H1 (cell line): ENCODE data around the gene PNPLA8. TPM values are rescaled to one million over a fixed set of nuclear protein-coding genes. Genes with fewer than 3 reads are reported as not detected.

ENCODE experiments used
- GTF2F1 ChIP-seq: IDR thresholded peaks from 2 replicates; pipeline ENCODE4 v1.6.1; 2012; ENCODE audit warnings: low read depth, low read length, improper control_type of control experiment, borderline replicate concordance
- POLR2A ChIP-seq, 2 experiments: IDR thresholded peaks; 1 replicate in 1 of 2; 2 replicates in 1 of 2; pipeline ENCODE4 v1.6.1; 2011; ENCODE audit warnings: low read depth in 2 of 2, low read length in 2 of 2, mild to moderate bottlenecking in 2 of 2; ENCODE audit errors: control extremely low read depth in 1 of 2
- RFX5 ChIP-seq: IDR thresholded peaks from 2 replicates; pipeline ENCODE4 v1.6.1; 2011; ENCODE audit warnings: low read depth, low read length, improper control_type of control experiment, borderline replicate concordance
- SP2 ChIP-seq: IDR thresholded peaks from 2 replicates; pipeline ENCODE4 v1.6.1; 2012; ENCODE audit warnings: mild to moderate bottlenecking, low read length, inconsistent platforms
- SUZ12 ChIP-seq: fragments of 200-600 bp; sonication (generic); IDR thresholded peaks from 2 replicates; pipeline ENCODE4 v1.6.1; 2012; ENCODE audit warnings: mild to moderate bottlenecking, inconsistent platforms, low read length, moderate library complexity, mixed read lengths
- polyA plus RNA-seq, 7 experiments: library from polyadenylated mRNA; depleted of rRNA in 3 of 7; stranded (reverse) in 5 of 7; unstranded in 2 of 7; fragments of >200 nt in 5 of 7; fragments of 200-250 nt in 2 of 7; gene quantifications; 1 replicate in 5 of 7; 2 replicates in 1 of 7; 4 replicates in 1 of 7; pipeline versions ENCODE4 v1.2.1 to v1.2.3, GENCODE V29; 2011 to 2013; ENCODE audit warnings: missing spikeins in 2 of 7, mixed read lengths in 2 of 7
- total RNA-seq: library from RNA; stranded (reverse); fragmentation: NEBNext Ultra II Directional; extraction: Animal tissue kit (Norgen Biotek cat#: 25700); gene quantifications from 2 replicates; pipeline ENCODE4 v1.2.1, GENCODE V29; 2021
- TF ChIP-seq, protein P1 (sequence below): IDR thresholded peaks from 2 replicates; pipeline ENCODE4 v1.6.1; 2011; ENCODE audit warnings: low read depth, mild to moderate bottlenecking, low read length; ENCODE audit not compliant: insufficient read depth

Gene PNPLA8
- total and polyA plus RNA-seq, 2 of the 8 experiments (the other 6 are each of a cell fraction or from before 2014, with no cell fraction given) = 3.8 to 11.2 TPM

- TF ChIP-seq, protein P1, sequence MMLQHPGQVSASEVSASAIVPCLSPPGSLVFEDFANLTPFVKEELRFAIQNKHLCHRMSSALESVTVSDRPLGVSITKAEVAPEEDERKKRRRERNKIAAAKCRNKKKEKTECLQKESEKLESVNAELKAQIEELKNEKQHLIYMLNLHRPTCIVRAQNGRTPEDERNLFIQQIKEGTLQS = no peak
- TF ChIP-seq POLR2A (IDR thresholded peaks at IDR 0.05; ENCODE audit: control extremely low read depth in 1 of 2, low read depth in 2 of 2, low read length in 2 of 2) (no peak), SUZ12 (no peak), RFX5 (no peak), GTF2F1 (no peak), SP2 (no peak)
Observed at GRCh38 chr7:108448584-108449505, 77.1 kb downstream of the PNPLA8 start (continued).
